ENCODE measurements around the gene NUTM2G.
"Not testable (repeated sequence)": the region's sequence is repeated elsewhere in the genome, so short reads cannot be mapped to it uniquely, and the experiment has no call there.

- not testable (repeated sequence) for TF ChIP-seq ELK1 (IDR thresholded peaks at IDR 0.05; ENCODE audit: low read depth, low read length); CTCF (IDR thresholded peaks at IDR 0.05); SREBF2 (IDR thresholded peaks at IDR 0.05); EP300 (IDR thresholded peaks at IDR 0.05); MAX (IDR thresholded peaks at IDR 0.05); MYC (IDR thresholded peaks at IDR 0.05; ENCODE audit: borderline replicate concordance, low read length); BHLHE40 (IDR thresholded peaks at IDR 0.05; ENCODE audit: low read depth, low read length); E2F6 (IDR thresholded peaks at IDR 0.05; ENCODE audit: borderline replicate concordance, low read depth); ZFP36 (IDR thresholded peaks at IDR 0.05; ENCODE audit: borderline replicate concordance, partially characterized antibody)
Measured at GRCh38 chr9:96974037-96974436, 45.4 kb downstream of the NUTM2G start.

Data from A549 (cell line).